Activated T-cell treated with anti-CD3 and anti-CD28 coated beads, Interleukin-2, amount 50 U/mL, for 72 hours (primary cell): Measurements from ENCODE around the gene TPP2. TPM values are rescaled to one million over a fixed set of nuclear protein-coding genes. Genes with fewer than 3 reads are reported as not detected.

Experiments used
- ATAC-seq, 2 donors: fragments of 150-1000 bp; cut with Tn5 transposase; replicated peaks in 1 of 2; 2 replicates each; pipeline ENCODE4 v1.10.0; 2021; ENCODE audit warnings: moderate library complexity in 2 of 2, mild to moderate bottlenecking in 1 of 2
- DNase-seq, 2 donors: peaks; one replicate each; pipeline ENCODE4 v3.0.0; 2021 to 2022; ENCODE audit warnings: mixed read lengths in 1 of 2
- H3K27ac Mint-ChIP-seq: one replicate; pipeline ENCODE4 v1.8.0; 2022; ENCODE audit warnings: mild to moderate bottlenecking, moderate library complexity, mixed read lengths
- H3K27me3 Mint-ChIP-seq: one replicate; pipeline ENCODE4 v1.8.0; 2022; ENCODE audit warnings: low read depth, mixed read lengths
- H3K36me3 Mint-ChIP-seq, 2 donors: one replicate each; pipeline ENCODE4 v1.8.0; 2022; ENCODE audit warnings: mixed read lengths in 2 of 2, mild to moderate bottlenecking in 1 of 2; ENCODE audit not compliant: insufficient read depth in 2 of 2
- H3K4me1 Mint-ChIP-seq: one replicate; pipeline ENCODE4 v1.8.0; 2022; ENCODE audit warnings: low read depth, mixed read lengths
- H3K4me3 Mint-ChIP-seq, 2 donors: one replicate each; pipeline ENCODE4 v1.8.0; 2022; ENCODE audit warnings: mild to moderate bottlenecking in 2 of 2, mixed read lengths in 2 of 2, moderate library complexity in 2 of 2
- H3K9me3 Mint-ChIP-seq, 2 donors: one replicate each; pipeline ENCODE4 v1.8.0; 2022; ENCODE audit warnings: mixed read lengths in 2 of 2
- total RNA-seq, 2 donors: library from RNA; stranded (reverse); gene quantifications; one replicate each; pipeline ENCODE4 v1.2.3, GENCODE V29; 2022

TPP2 gene
- total RNA-seq, 2 donors from 2014 or later = 55.3 to 67.6 TPM

GRCh38 chr13:102678339-102679107 is 81.7 kb downstream of the TPP2 start:
- Mint-ChIP-seq H3K27ac (no peak overlapping the region), H3K4me3 (no peak overlapping the region), H3K27me3 (no peaks in the 10 kb centered on the region), H3K4me1 (peaks cover 31% of the 10 kb centered on the region), H3K9me3 (no peaks in the 10 kb centered on the region), H3K36me3 (peaks cover 12 to 21% of the 10 kb centered on the region in 2 donors)
- no peak for ATAC-seq
- no peak for DNase-seq

GRCh38 chr13:102679449-102680132 is 82.8 kb downstream of the TPP2 start:
- Mint-ChIP-seq H3K27me3 (no peaks in the 10 kb centered on the region), H3K4me3 (no peak overlapping the region), H3K9me3 (no peaks in the 10 kb centered on the region), H3K4me1 (peaks cover 31% of the 10 kb centered on the region), H3K36me3 (peaks cover 11 to 21% of the 10 kb centered on the region in 2 donors), H3K27ac (peak overlapping the region; percentile 48)
- DNase-seq = no peak
- peak in 1 of 2 donors; percentile 23 for ATAC-seq

GRCh38 chr13:102680133-102680717 is 83.4 kb downstream of the TPP2 start:
- H3K27me3 Mint-ChIP-seq = no peaks in the 10 kb centered on the region
- no peak overlapping the region for H3K4me3 Mint-ChIP-seq
- H3K9me3 Mint-ChIP-seq = no peaks in the 10 kb centered on the region
- H3K27ac Mint-ChIP-seq = peak overlapping the region; percentile 48
- DNase-seq (no peak), ATAC-seq (no peak)
- H3K4me1 Mint-ChIP-seq = peaks cover 31% of the 10 kb centered on the region
- H3K36me3 Mint-ChIP-seq = peaks cover 11 to 19% of the 10 kb centered on the region in 2 donors

- peak overlapping the region in 1 of 2 donors; percentile 10 for H3K4me3 Mint-ChIP-seq
- H3K36me3 Mint-ChIP-seq = peaks cover 11 to 19% of the 10 kb centered on the region in 2 donors
- DNase-seq = no peak
These were observed 84.3 kb downstream of the TPP2 start for GRCh38 chr13:102680842-102681740.

GRCh38 chr13:102682211-102682610 is 85.4 kb downstream of the TPP2 start:
- no peaks in the 10 kb centered on the region for H3K9me3 Mint-ChIP-seq
- DNase-seq (no peak), ATAC-seq (no peak)
- H3K4me1 Mint-ChIP-seq = peaks cover 36% of the 10 kb centered on the region
- peaks cover 11 to 15% of the 10 kb centered on the region in 2 donors for H3K36me3 Mint-ChIP-seq
- H3K4me3 Mint-ChIP-seq = no peak overlapping the region
- H3K27ac Mint-ChIP-seq = peak overlapping the region; percentile 58
- no peaks in the 10 kb centered on the region for H3K27me3 Mint-ChIP-seq

More at GRCh38 chr13:102680842-102681740, 84.3 kb downstream of the TPP2 start:
- H3K27me3 Mint-ChIP-seq = no peaks in the 10 kb centered on the region
- peaks cover 34% of the 10 kb centered on the region for H3K4me1 Mint-ChIP-seq
- ATAC-seq = peak in 1 of 2 donors; percentile 69
- H3K27ac Mint-ChIP-seq = peak overlapping the region; percentile 36
- H3K9me3 Mint-ChIP-seq = no peaks in the 10 kb centered on the region

- Mint-ChIP-seq H3K27me3 (no peaks in the 10 kb centered on the region), H3K27ac (peak overlapping the region; percentile 58), H3K9me3 (no peaks in the 10 kb centered on the region), H3K36me3 (peaks cover 7 to 10% of the 10 kb centered on the region in 2 donors), H3K4me3 (no peak overlapping the region), H3K4me1 (peaks cover 36% of the 10 kb centered on the region)
- ATAC-seq = peak in 1 of 2 donors; percentile 53
- no peak for DNase-seq
These were observed 85.9 kb downstream of the TPP2 start for GRCh38 chr13:102682727-102683126.

- H3K4me1 Mint-ChIP-seq = peaks cover 36% of the 10 kb centered on the region
- H3K36me3 Mint-ChIP-seq = peaks cover 5 to 6% of the 10 kb centered on the region in 2 donors
- DNase-seq (no peak), ATAC-seq (no peak)
- no peaks in the 10 kb centered on the region for H3K27me3 Mint-ChIP-seq
- no peak overlapping the region for H3K4me3 Mint-ChIP-seq
- H3K9me3 Mint-ChIP-seq = no peaks in the 10 kb centered on the region
- H3K27ac Mint-ChIP-seq = no peak overlapping the region
These were observed 86.9 kb downstream of the TPP2 start for GRCh38 chr13:102683637-102684036.

GRCh38 chr13:102686024-102686423 is 89.2 kb downstream of the TPP2 start:
- no peaks in the 10 kb centered on the region for H3K9me3 Mint-ChIP-seq
- H3K27ac Mint-ChIP-seq = no peak overlapping the region
- H3K27me3 Mint-ChIP-seq = no peaks in the 10 kb centered on the region
- H3K36me3 Mint-ChIP-seq = no peaks in the 10 kb centered on the region
- ATAC-seq (peak; percentile 46 to 65), DNase-seq (no peak)
- peaks cover 19% of the 10 kb centered on the region for H3K4me1 Mint-ChIP-seq
- H3K4me3 Mint-ChIP-seq = no peak overlapping the region

GRCh38 chr13:102687520-102687919 is 90.7 kb downstream of the TPP2 start:
- DNase-seq (no peak), ATAC-seq (no peak)
- Mint-ChIP-seq H3K4me3 (no peak overlapping the region), H3K9me3 (no peaks in the 10 kb centered on the region), H3K27ac (no peak overlapping the region), H3K27me3 (peaks cover 10% of the 10 kb centered on the region), H3K36me3 (peaks cover 0 to 1% of the 10 kb centered on the region in 2 donors), H3K4me1 (peaks cover 12% of the 10 kb centered on the region)

- Mint-ChIP-seq H3K4me3 (no peak overlapping the region), H3K27me3 (peaks cover 19% of the 10 kb centered on the region), H3K4me1 (peaks cover 5% of the 10 kb centered on the region), H3K36me3 (peaks cover 0 to 1% of the 10 kb centered on the region in 2 donors), H3K27ac (no peak overlapping the region), H3K9me3 (no peaks in the 10 kb centered on the region)
- no peak for DNase-seq
- peak in 1 of 2 donors; percentile 45 for ATAC-seq
These were observed 91.7 kb downstream of the TPP2 start for GRCh38 chr13:102688306-102688973.

GRCh38 chr13:102690883-102691282 is 94.1 kb downstream of the TPP2 start:
- H3K9me3 Mint-ChIP-seq = no peaks in the 10 kb centered on the region
- H3K36me3 Mint-ChIP-seq = peaks cover 0 to 1% of the 10 kb centered on the region in 2 donors
- no peak for DNase-seq
- no peak for ATAC-seq
- H3K27ac Mint-ChIP-seq = no peak overlapping the region
- no peak overlapping the region for H3K4me3 Mint-ChIP-seq
- peaks cover 34% of the 10 kb centered on the region for H3K27me3 Mint-ChIP-seq
- peaks cover 4% of the 10 kb centered on the region for H3K4me1 Mint-ChIP-seq

GRCh38 chr13:102692491-102692826 is 95.7 kb downstream of the TPP2 start:
- ATAC-seq = no peak
- H3K4me1 Mint-ChIP-seq = no peaks in the 10 kb centered on the region

More at GRCh38 chr13:102692491-102692826, 95.7 kb downstream of the TPP2 start:
- H3K9me3 Mint-ChIP-seq = no peaks in the 10 kb centered on the region
- no peak overlapping the region for H3K27ac Mint-ChIP-seq
- no peak for DNase-seq
- peaks cover 0 to 1% of the 10 kb centered on the region in 2 donors for H3K36me3 Mint-ChIP-seq
- peaks cover 34% of the 10 kb centered on the region for H3K27me3 Mint-ChIP-seq
- no peak overlapping the region for H3K4me3 Mint-ChIP-seq
